Prostate gland (tissue), 2 donors: ENCODE results near the gene CYBA. TPM values are rescaled to one million over a fixed set of nuclear protein-coding genes. Genes with fewer than 3 reads are reported as not detected.

Source experiments
- DNase-seq: peaks from one replicate; pipeline ENCODE4 v3.0.0-alpha.2; 2019; ENCODE audit warnings: low spot score
- H3K27ac ChIP-seq, 2 donors: fragments of 200-600 bp; sonication (generic); 2 replicates each; pipeline ENCODE4 v1.5.1; 2017 to 2019
- H3K27me3 ChIP-seq: fragments of 200-600 bp; sonication (generic); replicated peaks from 2 replicates; pipeline ENCODE4 v1.5.1; 2019; ENCODE audit not compliant: insufficient read depth
- H3K36me3 ChIP-seq, 2 donors: fragments of 200-600 bp; sonication (generic); 1 replicate in 1 of 2; 2 replicates in 1 of 2; pipeline versions ENCODE4 v1.5.1 to v1.8.1; 2017 to 2019
- H3K4me1 ChIP-seq: fragments of 200-600 bp; sonication (generic); replicated peaks from 2 replicates; pipeline ENCODE4 v1.5.1; 2019
- H3K4me3 ChIP-seq, 2 donors: fragments of 200-600 bp; sonication (generic); 2 replicates each; pipeline ENCODE4 v1.5.1; 2017 to 2019
- H3K9me3 ChIP-seq: fragments of 200-600 bp; sonication (generic); 2 replicates; pipeline ENCODE4 v1.5.1; 2017
- POLR2A ChIP-seq: fragments of 450-650 bp; IDR thresholded peaks from one replicate; pipeline ENCODE4 v1.6.1; 2016; ENCODE audit warnings: antibody characterized with exemption, mild to moderate bottlenecking
- POLR2AphosphoS5 ChIP-seq: sonication (generic); formaldehyde crosslinking; IDR thresholded peaks from one replicate; pipeline ENCODE4 v1.6.1; 2017; ENCODE audit warnings: antibody characterized with exemption
- WGBS: methylation state at CpG from one replicate; pipeline ENCODE4 v1.1.5; 2018; 5-methylcytosine and 5-hydroxymethylcytosine counted together
- intact Hi-C: fragments of 100-400 bp; cut with DNase I; formaldehyde crosslinking; loops from one replicate; pipeline ENCODE4 v1.14.2; 2022
- total RNA-seq, 2 donors: library from RNA; depleted of rRNA; stranded (reverse); fragments of >200 nt; gene quantifications; one replicate each; pipeline ENCODE4 v1.1.0, GENCODE V29; 2016
- TF ChIP-seq, protein P1 (sequence below), 4 experiments: fragments of 200-600 bp in 2 of 4; fragments of 450-650 bp in 2 of 4; sonication (generic) in 2 of 4; IDR thresholded peaks; 1 replicate in 3 of 4; 2 replicates in 1 of 4; pipeline ENCODE4 v1.5.1; 2016 to 2019; ENCODE audit warnings: antibody characterized with exemption in 4 of 4, mild to moderate bottlenecking in 2 of 4, moderate library complexity in 2 of 4

The CYBA gene
- total RNA-seq, 2 donors from 2014 or later = 86.0 to 155 TPM

DNA sequence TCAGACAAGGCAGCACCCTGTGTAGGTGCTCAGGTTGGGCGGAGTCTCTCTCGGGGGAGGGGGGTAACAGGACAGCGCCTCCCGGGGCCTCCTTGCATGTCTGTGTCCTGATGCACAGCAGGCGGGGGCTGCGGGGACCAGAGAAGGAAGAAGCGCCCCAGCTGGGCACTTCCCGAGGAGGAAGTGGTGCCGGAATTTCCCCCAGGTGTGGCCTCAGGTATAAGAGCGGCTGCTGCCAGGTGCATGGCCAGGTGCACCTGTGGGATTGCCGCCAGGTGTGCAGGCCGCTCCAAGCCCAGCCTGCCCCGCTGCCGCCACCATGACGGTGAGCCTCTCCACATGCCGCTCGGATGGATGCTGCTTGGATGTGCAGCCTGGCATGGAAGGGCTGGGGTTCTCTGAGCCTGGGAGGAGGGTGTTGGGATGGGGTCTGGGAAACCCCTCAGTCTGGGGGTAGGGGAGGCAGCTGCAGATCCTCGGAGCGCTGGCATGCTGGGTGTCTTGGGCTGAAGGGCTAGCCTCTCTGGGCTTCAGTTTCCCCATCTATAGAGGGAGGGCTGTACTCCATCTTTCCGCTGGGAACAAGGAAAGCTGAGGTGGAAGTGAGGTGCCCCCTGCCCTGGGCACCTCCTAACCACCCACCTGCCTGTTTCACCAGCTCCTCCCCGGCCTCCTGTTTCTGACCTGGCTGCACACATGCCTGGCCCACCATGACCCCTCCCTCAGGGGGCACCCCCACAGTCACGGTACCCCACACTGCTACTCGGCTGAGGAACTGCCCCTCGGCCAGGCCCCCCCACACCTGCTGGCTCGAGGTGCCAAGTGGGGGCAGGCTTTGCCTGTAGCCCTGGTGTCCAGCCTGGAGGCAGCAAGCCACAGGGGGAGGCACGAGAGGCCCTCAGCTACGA, 12.3 kb downstream of the CYBA start, which contains the start of gene IL17C:
IL17C (plus strand) TSS at position 250 of the 908 bp plus-strand sequence; CDS start at position 320, 70 bp downstream.
- H3K9me3 ChIP-seq = no peaks in the 10 kb centered on the region
- WGBS = 38% methylated on average over 27 of the region's 27 CpGs
- H3K4me1 ChIP-seq = no peaks in the 10 kb centered on the region
- no peak within 1 kb of the TSS for H3K27ac ChIP-seq
- H3K36me3 ChIP-seq = no peaks in the 10 kb centered on the region
- no peak within 1 kb of the TSS for H3K4me3 ChIP-seq
- intact Hi-C loops = no loop called here
- H3K27me3 ChIP-seq = peaks cover 17% of the 10 kb centered on the region
- no peak for TF ChIP-seq POLR2A
- TF ChIP-seq, protein P1, sequence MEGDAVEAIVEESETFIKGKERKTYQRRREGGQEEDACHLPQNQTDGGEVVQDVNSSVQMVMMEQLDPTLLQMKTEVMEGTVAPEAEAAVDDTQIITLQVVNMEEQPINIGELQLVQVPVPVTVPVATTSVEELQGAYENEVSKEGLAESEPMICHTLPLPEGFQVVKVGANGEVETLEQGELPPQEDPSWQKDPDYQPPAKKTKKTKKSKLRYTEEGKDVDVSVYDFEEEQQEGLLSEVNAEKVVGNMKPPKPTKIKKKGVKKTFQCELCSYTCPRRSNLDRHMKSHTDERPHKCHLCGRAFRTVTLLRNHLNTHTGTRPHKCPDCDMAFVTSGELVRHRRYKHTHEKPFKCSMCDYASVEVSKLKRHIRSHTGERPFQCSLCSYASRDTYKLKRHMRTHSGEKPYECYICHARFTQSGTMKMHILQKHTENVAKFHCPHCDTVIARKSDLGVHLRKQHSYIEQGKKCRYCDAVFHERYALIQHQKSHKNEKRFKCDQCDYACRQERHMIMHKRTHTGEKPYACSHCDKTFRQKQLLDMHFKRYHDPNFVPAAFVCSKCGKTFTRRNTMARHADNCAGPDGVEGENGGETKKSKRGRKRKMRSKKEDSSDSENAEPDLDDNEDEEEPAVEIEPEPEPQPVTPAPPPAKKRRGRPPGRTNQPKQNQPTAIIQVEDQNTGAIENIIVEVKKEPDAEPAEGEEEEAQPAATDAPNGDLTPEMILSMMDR (IDR thresholded peaks at IDR 0.05) = no peak
- no peak for TF ChIP-seq POLR2AphosphoS5
- no peak for DNase-seq

DNA sequence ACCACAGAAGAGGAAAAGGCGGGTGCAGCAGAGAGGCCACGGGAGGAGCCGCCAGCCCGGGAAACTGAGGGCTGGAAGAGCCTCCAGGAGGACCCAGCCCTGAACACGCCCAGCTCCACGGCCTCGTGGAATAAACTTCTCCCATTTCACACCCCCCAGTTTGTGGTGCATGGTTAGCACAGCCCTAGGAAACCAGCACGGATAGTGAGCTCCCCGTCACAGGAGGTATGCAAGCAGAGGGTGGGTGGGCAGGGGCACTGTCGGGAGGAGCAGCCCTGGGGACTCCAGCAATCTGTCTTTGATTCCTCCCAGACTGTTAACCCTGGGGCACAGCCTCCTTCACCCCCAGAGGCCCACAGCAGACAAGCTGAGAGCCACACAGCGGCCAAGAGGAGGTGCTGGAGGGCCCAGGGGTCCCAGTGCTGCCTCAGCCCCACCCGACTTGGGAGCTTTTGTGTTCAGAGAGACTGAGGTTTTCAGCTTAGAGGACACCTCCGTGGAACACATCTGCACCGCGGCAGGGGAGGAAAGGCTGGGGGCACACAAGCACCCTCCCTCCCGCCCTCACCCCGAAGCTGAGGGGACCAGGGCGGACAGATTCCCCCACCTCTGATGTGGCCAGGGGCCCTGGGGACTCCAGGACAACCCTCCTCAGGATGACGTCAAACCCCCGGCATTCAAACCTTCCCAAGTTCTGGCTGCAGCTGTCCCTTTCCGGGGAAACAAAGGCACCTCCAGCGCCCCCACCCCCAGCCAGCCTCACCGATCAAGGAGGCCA, 14.2 kb downstream of the CYBA start:
- Histone ChIP-seq H3K27me3 (peaks cover 17% of the 10 kb centered on the region), H3K4me3 (no peak overlapping the region), H3K4me1 (no peaks in the 10 kb centered on the region), H3K9me3 (no peaks in the 10 kb centered on the region), H3K36me3 (peaks cover 0 to 9% of the 10 kb centered on the region in 2 donors), H3K27ac (no peak overlapping the region)
- intact Hi-C loops = no loop called here
- DNase-seq = no peak
- WGBS = 69% methylated on average over 17 of the region's 23 CpGs
- TF ChIP-seq, protein P1 (IDR thresholded peaks at IDR 0.05) = no peak
- no peak for TF ChIP-seq POLR2AphosphoS5
- TF ChIP-seq POLR2A = no peak

DNA sequence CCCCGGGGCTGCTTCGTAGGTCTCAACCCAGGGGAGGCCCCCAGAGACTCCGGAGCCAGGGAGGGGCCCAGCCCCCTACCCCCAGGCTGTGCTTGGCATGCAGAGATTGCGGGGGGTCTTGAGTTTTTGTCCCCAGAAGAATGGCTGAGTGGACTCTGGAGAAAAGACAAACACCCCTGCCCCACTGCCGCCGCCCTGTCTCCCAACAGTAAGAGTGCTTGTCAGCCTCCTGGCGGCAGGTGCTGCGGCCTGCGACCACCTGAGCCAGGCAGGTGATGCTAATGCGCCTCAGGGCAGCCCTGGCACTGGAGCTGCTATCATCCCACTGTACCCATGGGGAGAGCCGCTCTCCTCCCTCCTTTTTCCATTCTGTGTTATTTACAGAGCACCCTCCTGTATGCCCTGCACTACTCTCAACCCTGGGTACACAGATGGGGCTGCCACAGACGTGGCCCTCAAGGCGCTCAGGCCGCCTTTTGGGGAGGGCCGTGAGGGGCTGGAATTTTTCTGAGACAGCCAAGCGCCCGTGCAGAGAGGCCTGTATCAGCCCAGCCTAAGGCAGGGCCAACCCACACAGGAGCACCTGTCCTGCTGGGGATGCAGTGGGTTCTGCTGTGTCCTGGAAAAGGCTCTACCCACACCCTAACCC, 15.1 kb downstream of the CYBA start:
- Histone ChIP-seq H3K4me3 (no peak overlapping the region), H3K9me3 (no peaks in the 10 kb centered on the region), H3K4me1 (no peaks in the 10 kb centered on the region), H3K36me3 (peaks cover 0 to 15% of the 10 kb centered on the region in 2 donors), H3K27me3 (peaks cover 16% of the 10 kb centered on the region), H3K27ac (no peak overlapping the region)
- intact Hi-C loops = no loop called here
- DNase-seq = no peak
- WGBS = 92% methylated on average over 17 of the region's 17 CpGs
- TF ChIP-seq POLR2AphosphoS5 = no peak
- TF ChIP-seq, protein P1 (IDR thresholded peaks at IDR 0.05) = no peak
- TF ChIP-seq POLR2A = no peak

DNA sequence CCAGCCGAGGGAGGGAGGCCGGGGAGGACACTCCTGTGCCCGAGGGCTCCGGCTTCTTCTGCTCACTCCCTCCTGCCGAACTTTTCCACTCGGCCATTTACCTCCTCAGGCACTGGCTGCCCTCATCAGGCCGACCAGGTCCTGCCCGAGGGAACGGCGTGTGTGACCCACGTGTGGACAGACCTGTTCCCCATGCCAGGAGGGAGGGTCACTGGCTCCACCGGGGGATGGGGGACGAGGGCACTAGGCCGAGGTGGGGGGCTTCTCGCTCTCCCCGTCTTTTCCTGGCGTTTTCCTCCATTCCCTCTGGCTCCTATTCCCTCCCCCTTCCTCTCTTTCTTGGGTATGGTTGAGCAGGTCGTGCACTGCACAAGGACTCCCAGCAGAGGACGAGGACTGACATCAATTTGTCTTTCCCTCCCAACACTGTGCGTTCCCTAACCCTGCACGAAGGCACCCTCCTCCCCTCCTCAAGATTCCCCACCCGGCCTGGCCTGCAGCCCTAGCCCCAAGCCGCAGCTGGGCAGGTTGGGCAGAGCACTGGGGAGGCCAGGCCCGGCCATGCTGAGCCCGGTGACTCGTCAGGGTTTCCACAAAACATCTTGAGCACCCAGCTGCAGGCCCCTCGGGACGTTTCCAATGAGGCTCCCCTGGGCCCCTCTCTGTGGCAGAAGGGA, 15.7 kb downstream of the CYBA start:
- intact Hi-C loops = no loop called here
- Histone ChIP-seq H3K4me3 (peak overlapping the region; percentile 2 to 8), H3K27me3 (peaks cover 11% of the 10 kb centered on the region), H3K36me3 (peaks cover 3 to 15% of the 10 kb centered on the region in 2 donors), H3K4me1 (no peaks in the 10 kb centered on the region), H3K27ac (no peak overlapping the region), H3K9me3 (no peaks in the 10 kb centered on the region)
- WGBS = 49% methylated on average over 27 of the region's 28 CpGs
- TF ChIP-seq, protein P1 (IDR thresholded peaks at IDR 0.05) = no peak
- TF ChIP-seq POLR2AphosphoS5 = no peak
- TF ChIP-seq POLR2A = no peak
- DNase-seq = no peak
